CD4-positive, alpha-beta memory T cell (primary cell): Measurements from ENCODE around the gene LFNG. TPM values are rescaled to one million over a fixed set of nuclear protein-coding genes. Genes with fewer than 3 reads are reported as not detected.
"Not testable (repeated sequence)": the region's sequence is repeated elsewhere in the genome, so short reads cannot be mapped to it uniquely, and the experiment has no call there.

Experiments used
- CTCF ChIA-PET: fragments of 350-600 bp; sonication (Branson Sonifier 250); formaldehyde crosslinking; loops from one replicate; lab custom pipeline; 2021; ENCODE audit warnings: inconsistent platforms; ENCODE audit not compliant: partially characterized antibody; lab: Charles Lee
- POLR2A ChIA-PET: fragments of 350-600 bp; sonication (Branson Sonifier 250); formaldehyde crosslinking; loops from one replicate; lab custom pipeline; 2021; ENCODE audit not compliant: partially characterized antibody; lab: Charles Lee
- DNase-seq, 5 donors: peaks; one replicate each; pipeline versions ENCODE4 v3.0.0 to v3.0.0-alpha.2; 2020 to 2022; ENCODE audit warnings: mixed read lengths in 1 of 5
- H3K27ac ChIP-seq: one replicate; pipeline ENCODE4 v1.7.0; 2013; ENCODE audit warnings: low read depth, low read length
- H3K27me3 ChIP-seq: 2 replicates; pipeline ENCODE4 v1.7.0; 2013; ENCODE audit warnings: mild to moderate bottlenecking, low read length, moderate library complexity; ENCODE audit not compliant: insufficient read depth
- H3K36me3 ChIP-seq: 2 replicates; pipeline ENCODE4 v1.7.0; 2013; ENCODE audit warnings: mild to moderate bottlenecking, low read length, moderate library complexity; ENCODE audit not compliant: insufficient read depth
- H3K4me1 ChIP-seq: 2 replicates; pipeline ENCODE4 v1.7.0; 2013; ENCODE audit warnings: mild to moderate bottlenecking, low read length, moderate library complexity; ENCODE audit not compliant: insufficient read depth
- H3K4me3 ChIP-seq, 2 donors: one replicate each; pipeline ENCODE4 v1.7.0; 2013; ENCODE audit warnings: low read length in 2 of 2, mild to moderate bottlenecking in 1 of 2
- H3K9me3 ChIP-seq, 2 donors: one replicate each; pipeline ENCODE4 v1.7.0; 2013; ENCODE audit warnings: low read length in 2 of 2, control low read depth in 1 of 2; ENCODE audit not compliant: control insufficient read depth in 1 of 2
- H3K27ac Mint-ChIP-seq, 7 donors: one replicate each; pipeline ENCODE4 v1.8.0; 2020 to 2021; ENCODE audit warnings: mixed read lengths in 7 of 7, mild to moderate bottlenecking in 6 of 7, inconsistent platforms in 3 of 7, moderate library complexity in 3 of 7
- H3K27me3 Mint-ChIP-seq, 2 donors: one replicate each; pipeline ENCODE4 v1.8.0; 2020 to 2021; ENCODE audit warnings: mixed read lengths in 2 of 2
- H3K36me3 Mint-ChIP-seq, 2 donors: one replicate each; pipeline ENCODE4 v1.8.0; 2020 to 2021; ENCODE audit warnings: mixed read lengths in 2 of 2, inconsistent platforms in 1 of 2, mild to moderate bottlenecking in 1 of 2
- H3K4me1 Mint-ChIP-seq, 4 donors: one replicate each; pipeline ENCODE4 v1.8.0; 2020 to 2021; ENCODE audit warnings: mixed read lengths in 4 of 4, mild to moderate bottlenecking in 1 of 4
- H3K4me3 Mint-ChIP-seq, 8 donors: one replicate each; pipeline ENCODE4 v1.8.0; 2020 to 2021; ENCODE audit warnings: mixed read lengths in 8 of 8, mild to moderate bottlenecking in 7 of 8, moderate library complexity in 6 of 8, inconsistent platforms in 3 of 8
- H3K9me3 Mint-ChIP-seq, 8 donors: one replicate each; pipeline ENCODE4 v1.8.0; 2020 to 2021; ENCODE audit warnings: mixed read lengths in 8 of 8, mild to moderate bottlenecking in 5 of 8, inconsistent platforms in 3 of 8, moderate library complexity in 1 of 8
- intact Hi-C: fragments of 100-400 bp; cut with micrococcal nuclease; formaldehyde crosslinking; loops from one replicate; pipeline ENCODE4 v1.15.1; 2023
- polyA plus RNA-seq, 2 donors: library from polyadenylated mRNA; unstranded; fragments of 300-500 nt; fragmentation: Illumina TruSeq; gene quantifications; one replicate each; pipeline ENCODE4 v1.2.3, GENCODE V29; 2021
- total RNA-seq, 2 experiments: library from RNA; stranded (reverse); gene quantifications; one replicate each; pipeline ENCODE4 v1.2.3, GENCODE V29; 2021

Gene LFNG
- total and polyA plus RNA-seq, 4 experiments from 2014 or later: 0.09 to 127 (median 64.3) TPM

DNA sequence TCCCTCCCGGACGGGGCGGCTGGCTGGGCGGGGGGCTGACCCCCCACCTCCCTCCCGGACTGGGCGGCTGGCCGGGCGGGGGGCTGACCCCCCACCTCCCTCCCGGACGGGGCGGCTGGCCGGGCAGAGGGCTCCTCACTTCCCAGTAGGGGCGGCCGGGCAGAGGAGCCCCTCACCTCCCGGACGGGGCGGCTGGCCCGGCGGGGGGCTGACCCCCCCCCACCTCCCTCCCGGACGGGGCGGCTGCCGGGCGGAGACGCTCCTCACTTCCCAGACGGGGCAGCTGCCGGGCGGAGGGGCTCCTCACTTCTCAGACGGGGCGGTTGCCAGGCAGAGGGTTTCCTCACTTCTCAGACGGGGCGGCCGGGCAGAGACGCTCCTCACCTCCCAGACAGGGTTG lies 14.6 kb downstream of the LFNG start:
- H3K27ac Mint-ChIP-seq, H3K27me3 Mint-ChIP-seq, CTCF ChIA-PET, H3K27me3 ChIP-seq, H3K27ac ChIP-seq, H3K36me3 ChIP-seq, DNase-seq, H3K9me3 Mint-ChIP-seq, intact Hi-C loops, H3K9me3 ChIP-seq, POLR2A ChIA-PET, H3K4me3 Mint-ChIP-seq, H3K4me3 ChIP-seq: not testable (repeated sequence)
- peaks cover 6 to 28% (median 15%) of the 10 kb centered on the region in 4 donors for H3K4me1 Mint-ChIP-seq
- H3K36me3 Mint-ChIP-seq: peaks cover 0 to 14% of the 10 kb centered on the region in 2 donors
- H3K4me1 ChIP-seq: peaks cover 21% of the 10 kb centered on the region

- H3K4me3 Mint-ChIP-seq, DNase-seq, H3K27me3 ChIP-seq, H3K4me1 Mint-ChIP-seq, H3K27me3 Mint-ChIP-seq, H3K4me1 ChIP-seq, intact Hi-C loops, H3K9me3 Mint-ChIP-seq, H3K4me3 ChIP-seq, H3K9me3 ChIP-seq, H3K27ac ChIP-seq, CTCF ChIA-PET, H3K36me3 ChIP-seq: not testable (repeated sequence)
- peaks cover 0 to 12% of the 10 kb centered on the region in 2 donors for H3K36me3 Mint-ChIP-seq
- POLR2A ChIA-PET: interaction anchor here (0.7 to 1.0 kb wide), 3 partner anchors 12 to 24 kb away, joined by 3 read pairs; no protein-coding TSS in a partner anchor
- peak overlapping the region in 2 of 7 donors; percentile 44 to 70 for H3K27ac Mint-ChIP-seq
These were observed 16.5 kb downstream of the LFNG start for GRCh38 chr7:2535872-2536627.

GRCh38 chr7:2537981-2538851 lies 18.6 kb downstream of the LFNG start:
- Histone ChIP-seq H3K36me3 (peaks cover 12% of the 10 kb centered on the region), H3K27me3 (no peaks in the 10 kb centered on the region), H3K4me3 (no peak overlapping the region), H3K4me1 (no peaks in the 10 kb centered on the region), H3K9me3 (no peaks in the 10 kb centered on the region), H3K27ac (no peak overlapping the region)
- no peaks in the 10 kb centered on the region for H3K9me3 Mint-ChIP-seq
- peaks cover 0 to 15% of the 10 kb centered on the region in 2 donors for H3K36me3 Mint-ChIP-seq
- H3K4me1 Mint-ChIP-seq: no peaks in the 10 kb centered on the region
- no peaks in the 10 kb centered on the region for H3K27me3 Mint-ChIP-seq
- H3K4me3 Mint-ChIP-seq: no peak overlapping the region
- peak in 2 of 5 donors; percentile 27 to 41 for DNase-seq
- POLR2A ChIA-PET: interaction anchor here (1.1 to 1.6 kb wide), 2 partner anchors 16 to 30 kb away, joined by 3 read pairs; no protein-coding TSS in a partner anchor
- intact Hi-C loops: no loop called here
- CTCF ChIA-PET: no interaction called here
- H3K27ac Mint-ChIP-seq: peak overlapping the region in 2 of 7 donors; percentile 22 to 46

GRCh38 chr7:2539031-2539911 lies 19.7 kb downstream of the LFNG start:
- H3K9me3 Mint-ChIP-seq: no peaks in the 10 kb centered on the region
- H3K27me3 Mint-ChIP-seq: no peaks in the 10 kb centered on the region
- no peaks in the 10 kb centered on the region for H3K27me3 ChIP-seq
- CTCF ChIA-PET: no interaction called here
- H3K36me3 Mint-ChIP-seq: peaks cover 0 to 18% of the 10 kb centered on the region in 2 donors
- no peaks in the 10 kb centered on the region for H3K4me1 Mint-ChIP-seq
- POLR2A ChIA-PET: interaction anchor here (1.0 to 1.9 kb wide), 5 partner anchors 9 to 31 kb away, joined by 3 to 9 read pairs (median 3); no protein-coding TSS in a partner anchor
- H3K27ac ChIP-seq: no peak overlapping the region
- no peak for DNase-seq
- no peaks in the 10 kb centered on the region for H3K9me3 ChIP-seq
- intact Hi-C loops: no loop called here
- H3K27ac Mint-ChIP-seq: peak overlapping the region in 5 of 7 donors; percentile 10 to 65 (median 29)
- H3K36me3 ChIP-seq: peaks cover 17% of the 10 kb centered on the region
- H3K4me1 ChIP-seq: no peaks in the 10 kb centered on the region
- H3K4me3 ChIP-seq: no peak overlapping the region
- H3K4me3 Mint-ChIP-seq: no peak overlapping the region

- H3K27ac ChIP-seq: no peak overlapping the region
- ChIA-PET POLR2A (interaction anchor here (1.8 to 1.9 kb wide), 2 partner anchors 8 to 10 kb away, joined by 6 to 9 read pairs; no protein-coding TSS in a partner anchor), CTCF (no interaction called here)
- no peaks in the 10 kb centered on the region for H3K27me3 Mint-ChIP-seq
- H3K36me3 ChIP-seq: peaks cover 23% of the 10 kb centered on the region
- no peak for DNase-seq
- no peaks in the 10 kb centered on the region for H3K27me3 ChIP-seq
- H3K9me3 ChIP-seq: no peaks in the 10 kb centered on the region
- peak overlapping the region in 1 of 7 donors; percentile 65 for H3K27ac Mint-ChIP-seq
- H3K9me3 Mint-ChIP-seq: no peaks in the 10 kb centered on the region
- intact Hi-C loops: loop anchor here (1.0 kb wide), 1 partner anchor 13 kb away; no protein-coding TSS in a partner anchor
- no peak overlapping the region for H3K4me3 ChIP-seq
- no peaks in the 10 kb centered on the region for H3K4me1 Mint-ChIP-seq
- H3K4me3 Mint-ChIP-seq: no peak overlapping the region
- H3K4me1 ChIP-seq: no peaks in the 10 kb centered on the region
- peaks cover 0 to 21% of the 10 kb centered on the region in 2 donors for H3K36me3 Mint-ChIP-seq
These were observed 20.6 kb downstream of the LFNG start for GRCh38 chr7:2540133-2540532.

- peak overlapping the region in 1 of 7 donors; percentile 65 for H3K27ac Mint-ChIP-seq
These were observed 21.1 kb downstream of the LFNG start for GRCh38 chr7:2540641-2541051.

More at GRCh38 chr7:2540641-2541051, 21.1 kb downstream of the LFNG start:
- ChIA-PET CTCF (interaction anchor here (1.2 kb wide), 1 partner anchor 72 kb away, joined by 3 read pairs; no protein-coding TSS in a partner anchor), POLR2A (interaction anchor here (1.3 to 1.9 kb wide), 2 partner anchors 11 to 12 kb away, joined by 7 to 9 read pairs; no protein-coding TSS in a partner anchor)
- H3K4me1 ChIP-seq: no peaks in the 10 kb centered on the region
- no peaks in the 10 kb centered on the region for H3K9me3 Mint-ChIP-seq
- H3K4me3 ChIP-seq: no peak overlapping the region
- no peaks in the 10 kb centered on the region for H3K27me3 Mint-ChIP-seq
- peaks cover 23% of the 10 kb centered on the region for H3K36me3 ChIP-seq
- no peak for DNase-seq
- H3K27ac ChIP-seq: no peak overlapping the region
- H3K9me3 ChIP-seq: no peaks in the 10 kb centered on the region
- H3K4me1 Mint-ChIP-seq: no peaks in the 10 kb centered on the region
- H3K36me3 Mint-ChIP-seq: peaks cover 0 to 22% of the 10 kb centered on the region in 2 donors
- no peak overlapping the region for H3K4me3 Mint-ChIP-seq
- no peaks in the 10 kb centered on the region for H3K27me3 ChIP-seq
- intact Hi-C loops: loop anchor here (1.0 kb wide), 1 partner anchor 13 kb away; no protein-coding TSS in a partner anchor
